Activated gamma-delta T cell (primary cell): Measurements from ENCODE around the gene DGCR8.

Source experiments
- DNase-seq: peaks from one replicate; lab custom pipeline; 2025; lab: John Stamatoyannopoulos, UW

DGCR8 gene

DNA sequence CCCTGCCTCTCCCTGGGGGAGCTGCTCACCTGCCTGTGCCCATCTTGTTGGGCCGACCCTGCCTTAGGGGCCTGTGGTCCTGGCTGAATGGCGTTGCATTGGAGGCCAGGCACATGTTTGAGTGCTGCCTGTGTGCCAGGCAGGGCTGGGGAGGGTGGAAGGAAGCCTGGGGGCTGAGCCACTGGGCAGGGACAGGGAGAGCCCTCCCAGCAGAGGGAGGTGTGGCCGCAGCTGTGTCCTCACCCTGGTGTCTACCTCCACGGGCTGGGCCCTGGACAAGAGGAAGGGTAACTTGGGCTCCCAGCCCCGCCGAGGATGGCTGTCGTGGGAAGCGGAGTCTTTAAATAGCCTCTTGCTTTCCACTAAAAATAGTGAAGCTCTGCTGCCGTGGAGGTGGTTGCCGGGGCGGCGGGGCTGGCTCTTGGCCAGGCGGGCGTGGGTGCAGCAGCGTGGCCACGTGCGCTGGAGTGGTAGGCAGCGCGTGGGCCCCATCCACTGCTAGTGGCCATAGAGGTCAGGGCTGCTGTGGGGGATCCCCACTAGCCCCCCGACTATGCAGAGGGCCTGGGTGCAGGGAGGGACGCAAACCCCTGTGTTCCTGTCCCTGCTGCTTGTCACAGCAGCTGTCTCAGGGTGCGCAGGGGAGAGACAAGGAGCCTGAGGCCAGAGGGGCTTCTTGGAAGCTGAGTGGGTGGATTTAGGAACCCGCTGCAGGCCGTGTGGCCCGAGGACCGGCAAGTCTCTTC, 57.8 kb downstream of the DGCR8 start:
- DNase-seq = no peak

GRCh38 chr22:20138417-20138738, 58.3 kb downstream of the DGCR8 start:
- DNase-seq = no peak

DNA sequence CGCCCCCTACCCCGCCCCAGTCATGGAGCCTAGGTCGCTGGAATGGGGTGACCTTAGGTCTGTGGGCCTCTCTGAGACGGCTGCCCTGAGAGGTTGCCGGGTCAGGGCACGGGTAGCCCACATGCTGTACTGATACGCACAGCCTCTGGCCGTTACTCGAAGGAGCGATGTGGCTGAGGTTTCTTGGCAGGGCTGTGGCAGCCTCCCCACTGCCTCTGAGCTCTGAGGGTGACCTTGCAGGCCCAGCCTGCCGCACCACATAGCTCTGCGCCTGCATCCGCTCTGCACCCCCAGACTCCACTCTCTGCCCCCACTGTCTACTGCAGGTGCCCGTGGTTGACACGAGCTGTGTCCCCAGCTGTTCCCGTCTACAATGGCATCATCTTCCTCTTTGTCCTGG, 58.8 kb downstream of the DGCR8 start:
- DNase-seq = no peak

GRCh38 chr22:20139391-20140106, 59.5 kb downstream of the DGCR8 start:
- DNase-seq = no peak

DNA sequence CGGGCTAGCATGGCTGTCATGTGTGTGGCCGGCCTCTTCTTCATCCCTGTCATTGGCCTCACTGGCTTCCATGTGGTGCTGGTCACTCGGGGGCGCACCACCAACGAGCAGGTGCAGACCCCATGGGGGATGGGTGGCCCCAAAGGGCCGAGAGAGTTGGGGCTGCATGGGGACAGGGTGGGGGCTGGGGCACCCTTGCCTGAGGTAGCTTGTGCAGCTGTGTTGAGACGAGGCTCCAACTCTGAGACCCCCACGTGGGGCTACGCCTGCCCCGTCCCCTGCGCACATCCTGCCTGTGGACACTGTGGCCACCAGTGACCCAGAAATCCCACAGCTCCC, 60.0 kb downstream of the DGCR8 start:
- DNase-seq = no peak

GRCh38 chr22:20140521-20140964, 60.5 kb downstream of the DGCR8 start:
- no peak for DNase-seq

DNA sequence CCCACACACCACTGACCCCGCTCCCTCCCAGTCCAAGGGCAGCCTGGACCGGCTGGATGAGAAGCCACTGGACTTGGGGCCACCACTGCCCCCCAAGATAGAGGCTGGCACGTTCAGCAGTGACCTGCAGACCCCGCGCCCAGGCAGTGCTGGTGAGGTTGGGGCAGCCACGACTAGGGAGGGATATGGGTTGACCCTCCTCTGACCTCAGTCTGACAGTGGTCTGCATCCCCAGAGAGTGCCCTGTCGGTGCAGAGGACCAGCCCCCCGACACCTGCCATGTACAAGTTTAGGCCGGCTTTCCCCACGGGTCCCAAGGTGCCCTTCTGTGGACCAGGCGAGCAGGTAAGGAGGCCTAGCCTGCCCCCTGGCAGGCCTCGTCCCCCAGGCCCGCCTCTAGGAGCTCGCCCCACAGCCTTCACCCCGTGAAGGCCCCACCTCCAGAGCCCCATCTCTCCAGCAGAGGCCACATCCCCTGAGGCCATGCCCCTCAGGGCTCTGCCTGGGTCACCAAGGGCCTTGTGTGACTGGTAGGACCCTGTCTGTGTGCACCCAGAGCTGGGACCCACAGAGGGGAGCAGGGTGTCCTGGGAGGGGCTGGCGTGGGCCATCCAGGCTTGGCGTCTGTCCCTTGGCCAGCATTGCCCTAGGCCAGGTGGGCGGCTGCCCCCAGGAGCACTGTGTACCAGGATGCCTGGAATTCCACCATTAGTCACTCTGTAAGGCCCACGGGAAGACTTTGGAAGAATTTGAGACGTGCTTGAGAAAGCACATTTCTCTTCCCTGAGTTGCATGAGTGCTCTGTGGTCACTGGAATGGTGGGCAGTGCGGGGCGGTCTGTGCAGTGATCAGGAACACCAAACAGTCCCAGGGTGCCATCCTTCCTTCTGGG, 61.4 kb downstream of the DGCR8 start:
- no peak for DNase-seq

GRCh38 chr22:20142711-20143621, 62.9 kb downstream of the DGCR8 start:
- DNase-seq = no peak

DNA sequence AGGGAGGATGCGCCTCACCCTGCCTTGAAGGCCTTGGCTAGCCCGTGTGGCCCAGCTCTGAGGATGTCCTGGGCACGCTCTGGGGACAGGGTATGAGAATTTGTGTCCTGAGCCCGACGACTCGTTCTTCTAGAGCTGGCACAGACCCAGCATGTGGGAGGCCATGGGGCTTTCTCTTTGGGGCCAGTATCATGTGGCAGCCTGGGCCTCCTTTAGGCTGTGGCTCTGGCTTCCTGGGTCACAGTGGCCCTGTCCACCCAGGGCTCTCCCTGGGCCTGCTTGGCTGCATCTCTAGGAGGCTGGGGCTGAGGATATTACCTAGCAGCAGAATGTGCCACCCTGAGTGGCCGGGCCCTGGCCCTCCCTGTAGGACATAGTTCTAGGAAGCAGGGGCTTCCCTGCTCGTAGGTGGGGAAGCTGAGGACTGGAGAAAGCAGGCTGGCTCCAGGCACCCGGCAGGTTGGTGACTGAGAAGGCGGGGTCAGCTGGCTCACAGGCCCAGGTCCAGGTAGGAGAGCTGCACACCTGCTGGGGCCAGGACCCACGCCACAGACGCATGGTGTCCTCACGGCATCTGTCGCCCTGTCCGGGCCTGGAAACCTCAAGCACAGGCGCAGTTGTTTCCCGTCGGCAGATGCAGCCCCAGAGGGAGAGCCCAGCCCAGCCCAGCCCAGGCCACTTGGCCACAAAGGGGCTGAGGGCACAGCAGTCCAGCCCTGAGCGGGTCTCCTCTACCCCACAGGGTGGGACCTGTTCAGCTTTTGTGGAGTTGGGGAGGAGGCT, 64.0 kb downstream of the DGCR8 start:
- DNase-seq = no peak

DNA sequence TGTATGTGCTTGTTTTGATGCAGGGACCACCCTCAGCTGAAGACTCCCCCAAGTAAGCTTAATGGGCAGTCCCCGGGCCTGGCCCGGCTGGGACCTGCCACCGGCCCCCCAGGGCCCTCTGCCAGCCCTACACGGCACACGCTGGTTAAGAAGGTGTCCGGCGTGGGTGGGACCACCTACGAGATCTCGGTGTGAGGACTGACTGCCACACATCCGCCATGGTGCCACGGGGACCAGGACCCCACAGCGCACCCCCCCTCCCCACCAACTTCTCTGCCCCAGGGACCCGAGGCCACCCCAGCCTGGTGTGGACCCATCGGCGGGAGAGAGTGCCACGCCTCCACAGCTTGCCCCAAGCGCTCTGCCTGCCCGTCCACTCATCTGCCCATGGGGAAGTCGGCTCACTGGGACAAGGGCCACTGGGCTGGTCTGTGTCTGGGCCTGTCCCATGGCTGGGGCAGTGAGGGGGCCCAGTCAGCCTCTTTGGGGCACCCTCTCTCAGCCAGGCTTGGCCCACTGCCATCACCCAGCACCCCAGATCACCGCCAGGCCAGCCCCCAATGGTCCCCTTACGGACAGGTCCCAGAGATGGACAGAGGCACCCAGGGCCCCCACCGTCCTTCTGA, 65.3 kb downstream of the DGCR8 start:
- DNase-seq = no peak

DNA sequence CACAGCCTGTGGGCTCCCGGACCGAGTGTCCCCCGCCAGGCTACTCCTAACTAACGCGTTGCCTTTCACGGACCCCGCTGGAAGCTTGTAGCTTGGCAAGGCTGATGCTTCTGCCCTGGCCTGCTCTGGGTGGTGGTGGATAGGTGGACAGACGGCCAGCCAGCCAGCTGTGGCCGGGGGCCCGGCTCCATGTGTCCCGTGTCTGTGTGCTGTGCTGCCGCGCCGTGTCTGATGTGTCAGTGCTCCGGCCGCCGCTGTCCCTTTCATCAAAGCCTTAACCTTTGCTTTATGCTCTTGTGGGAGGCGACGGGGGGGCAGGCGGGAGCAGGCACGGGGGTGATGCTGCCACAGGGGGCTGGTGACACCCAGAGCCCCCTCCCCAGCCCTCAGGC, 65.8 kb downstream of the DGCR8 start:
- DNase-seq = no peak

DNA sequence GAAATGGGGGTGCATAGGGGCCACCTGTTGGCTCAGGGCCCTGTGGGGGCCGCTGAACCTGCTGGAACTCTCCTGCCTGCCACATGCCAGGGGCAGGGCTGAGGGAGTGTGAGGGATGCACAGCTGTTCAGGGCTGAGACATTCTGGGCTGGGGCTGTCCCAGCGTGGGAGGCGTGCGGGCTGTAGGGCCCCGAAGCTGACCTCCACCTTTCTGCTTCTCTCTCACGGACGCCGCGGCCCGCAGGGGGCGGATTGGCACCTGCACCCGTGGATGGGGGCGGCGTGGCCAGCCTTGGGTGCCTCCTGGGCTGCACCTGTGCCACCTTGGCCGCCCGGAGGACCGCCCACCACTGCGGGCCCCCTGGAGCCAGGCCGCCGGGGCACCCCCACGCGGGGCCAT, 66.7 kb downstream of the DGCR8 start:
- DNase-seq = no peak

DNA sequence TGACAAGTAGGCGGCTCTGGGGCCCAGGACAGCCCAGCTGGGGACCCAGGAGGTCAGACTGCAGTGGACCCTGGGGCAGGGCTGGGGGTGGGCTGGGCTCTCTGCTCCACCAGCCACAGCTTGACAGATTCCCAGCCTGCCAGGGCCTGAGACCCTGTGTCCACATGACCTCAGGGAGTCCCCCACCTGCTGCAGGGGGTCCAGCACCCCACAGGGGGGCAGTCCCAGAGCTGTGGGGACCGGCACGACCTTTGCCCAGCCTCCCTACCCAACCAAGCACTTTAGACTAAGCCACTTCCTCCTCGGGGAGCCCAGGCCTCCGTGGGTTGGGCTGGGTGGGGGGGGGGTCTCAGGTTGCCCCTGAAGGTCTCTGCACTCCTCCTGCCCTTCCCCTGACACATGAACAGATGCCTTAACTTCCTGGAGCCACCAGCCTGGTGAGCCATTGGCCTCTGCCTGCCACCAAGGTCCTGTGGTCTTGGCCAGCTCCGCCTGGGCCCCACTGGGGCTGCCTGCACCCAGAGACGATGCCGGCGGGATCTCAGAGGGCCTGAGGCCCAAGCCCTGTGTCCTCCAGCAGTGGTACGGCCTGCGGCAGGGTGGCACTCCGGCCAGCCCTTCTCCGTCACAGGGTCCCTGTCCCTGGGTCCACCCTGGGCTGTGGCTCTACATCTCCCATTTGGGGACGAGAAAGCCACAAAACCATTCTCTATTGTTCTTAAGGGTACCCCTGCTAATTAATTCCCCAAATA, 67.4 kb downstream of the DGCR8 start:
- DNase-seq = no peak

- DNase-seq = no peak
Observed at GRCh38 chr22:20148414-20148813, 68.4 kb downstream of the DGCR8 start.

- DNase-seq = no peak
Observed at GRCh38 chr22:20149257-20150250, 69.5 kb downstream of the DGCR8 start.

- no peak for DNase-seq
Observed at GRCh38 chr22:20150381-20151275, 70.6 kb downstream of the DGCR8 start, which contains the start of gene CCDC188. CCDC188 (minus strand) TSS chr22:20151055; CDS start chr22:20150986, 69 bp downstream.

- no peak for DNase-seq
Observed at GRCh38 chr22:20151276-20151588, 71.2 kb downstream of the DGCR8 start.
